Activated CD4-positive, alpha-beta T cell treated with anti-CD3 and anti-CD28 coated beads for 36 hours (primary cell): ENCODE data around the gene GRAMD4. TPM values are rescaled to one million over a fixed set of nuclear protein-coding genes. Genes with fewer than 3 reads are reported as not detected.

Experiments
- ATAC-seq: fragments of 200-7000 bp; cut with Tn5 transposase; one replicate; pipeline ENCODE4 v1.10.0; 2021; ENCODE audit warnings: mild to moderate bottlenecking, moderate library complexity
- CTCF ChIA-PET: fragments of 350-600 bp; sonication (Branson Sonifier 250); formaldehyde crosslinking; loops from one replicate; lab custom pipeline; 2021; ENCODE audit warnings: antibody characterized with exemption; lab: Charles Lee
- POLR2A ChIA-PET: fragments of 350-600 bp; sonication (Branson Sonifier 250); formaldehyde crosslinking; loops from one replicate; lab custom pipeline; 2021; ENCODE audit warnings: antibody characterized with exemption, inconsistent platforms; lab: Charles Lee
- DNase-seq: peaks from one replicate; pipeline ENCODE4 v3.0.0-alpha.2; 2020
- H3K27ac Mint-ChIP-seq: one replicate; pipeline ENCODE4 v1.8.0; 2021; ENCODE audit warnings: mixed read lengths
- H3K27me3 Mint-ChIP-seq: one replicate; pipeline ENCODE4 v1.8.0; 2021; ENCODE audit warnings: mixed read lengths
- H3K36me3 Mint-ChIP-seq: one replicate; pipeline ENCODE4 v1.8.0; 2021; ENCODE audit warnings: low read depth, mixed read lengths
- H3K4me1 Mint-ChIP-seq: one replicate; pipeline ENCODE4 v1.8.0; 2021; ENCODE audit warnings: mixed read lengths
- H3K4me3 Mint-ChIP-seq: one replicate; pipeline ENCODE4 v1.8.0; 2021; ENCODE audit warnings: mild to moderate bottlenecking, moderate library complexity, mixed read lengths
- H3K9me3 Mint-ChIP-seq: one replicate; pipeline ENCODE4 v1.8.0; 2021; ENCODE audit warnings: low read depth, mixed read lengths
- intact Hi-C, 2 experiments: fragments of 100-400 bp; cut with DNase I in 1 of 2; cut with micrococcal nuclease in 1 of 2; formaldehyde crosslinking; loops; one replicate each; pipeline versions ENCODE4 v1.14.2 to v1.15.1; 2022 to 2024; cut with DNase I, micrococcal nuclease
- total RNA-seq, 2 experiments: library from RNA; stranded (reverse); gene quantifications; one replicate each; pipeline ENCODE4 v1.2.3, GENCODE V29; 2021

The GRAMD4 gene
- total RNA-seq, 2 experiments from 2014 or later, result 25.7 to 40.7 TPM

DNA sequence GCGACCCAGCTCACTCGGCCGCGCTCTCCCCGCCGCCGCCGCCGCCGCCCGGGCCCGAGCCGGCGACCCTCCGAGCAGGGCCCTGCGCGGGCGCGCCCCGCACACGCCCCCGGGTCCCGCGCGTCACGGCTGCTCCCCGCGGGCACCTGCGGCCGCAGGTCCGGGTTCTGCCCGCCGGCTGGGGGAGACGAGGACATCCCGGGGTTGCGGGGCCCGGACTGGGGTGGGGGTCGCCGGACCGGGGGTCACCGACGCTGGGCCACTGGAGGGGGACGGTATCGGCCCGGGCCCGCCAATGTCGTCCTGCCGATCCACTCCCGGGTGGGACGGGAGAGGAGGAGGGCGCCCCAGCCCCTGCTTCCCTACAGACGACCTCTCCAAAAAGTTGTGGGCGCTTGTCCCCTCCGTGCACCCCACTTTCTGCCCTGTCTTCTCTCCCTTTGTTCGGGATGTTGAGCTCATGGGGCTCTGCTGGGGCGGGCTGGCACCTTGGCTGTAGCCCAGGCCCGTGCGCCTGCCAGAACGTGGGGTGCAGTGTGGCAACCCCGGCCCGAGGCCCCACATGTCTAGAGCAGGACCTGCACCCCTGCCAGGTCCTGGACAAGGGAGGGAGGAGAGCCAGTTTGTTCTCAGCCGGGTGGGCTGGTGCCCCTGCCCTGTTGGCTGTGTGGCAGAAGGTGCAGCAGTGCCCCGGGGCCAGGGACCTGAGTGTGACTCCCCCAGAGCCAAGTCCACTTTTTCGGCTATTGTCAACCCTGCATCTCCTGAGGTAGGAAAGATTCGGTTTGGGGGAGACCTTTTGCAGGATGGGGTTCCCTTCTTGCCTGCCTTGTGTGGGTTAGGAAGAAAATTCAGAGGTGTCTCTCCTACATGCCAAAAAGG lies 42.6 kb upstream of the GRAMD4 start:
- no peaks in the 10 kb centered on the region for H3K27me3 Mint-ChIP-seq
- peak overlapping the region; percentile 83 for H3K27ac Mint-ChIP-seq
- intact Hi-C loops, result loop anchor here (1.0 to 5.0 kb wide), 7 partner anchors 15 to 540 kb away; partner anchors contain the start of gene CERK (in 1 of the 2)
- ATAC-seq (peak; percentile 17), DNase-seq (peak; percentile 42)
- no peaks in the 10 kb centered on the region for H3K9me3 Mint-ChIP-seq
- POLR2A ChIA-PET, result no interaction called here
- H3K4me3 Mint-ChIP-seq, result peak overlapping the region; percentile 90
- H3K36me3 Mint-ChIP-seq, result no peaks in the 10 kb centered on the region
- peaks cover 38% of the 10 kb centered on the region for H3K4me1 Mint-ChIP-seq
- CTCF ChIA-PET, result interaction anchor here (0.7 kb wide), 1 partner anchor 14 kb away, joined by 3 read pairs; no protein-coding TSS in a partner anchor

DNA sequence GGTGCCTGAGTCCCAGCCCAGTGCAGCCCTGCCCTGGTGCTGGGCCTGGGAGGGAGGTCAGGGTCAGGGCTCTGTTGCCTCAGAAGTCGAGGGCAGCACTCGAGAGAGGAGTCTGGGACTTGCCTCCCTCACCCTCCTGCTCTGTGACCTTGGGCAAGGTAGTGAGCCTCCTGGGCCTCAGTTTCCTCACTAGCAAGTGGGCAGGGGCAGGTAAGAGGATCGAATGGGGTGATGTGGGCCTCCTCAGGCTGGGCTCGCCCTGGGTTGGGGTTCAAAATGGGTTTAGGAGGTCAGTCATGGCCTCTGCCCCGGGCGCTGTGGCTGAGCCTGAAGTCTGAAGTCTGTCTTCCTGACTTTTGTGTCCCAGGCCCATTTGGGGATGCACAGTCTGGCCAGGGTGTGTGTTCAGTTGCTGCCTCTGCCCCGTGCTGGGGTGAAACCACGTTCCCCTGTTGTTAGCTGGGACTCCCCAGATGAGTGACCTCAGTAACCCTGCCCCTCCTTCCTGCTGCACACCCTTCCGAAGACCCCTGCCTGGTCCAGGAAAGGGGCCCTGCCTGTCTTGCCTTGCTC lies 41.8 kb upstream of the GRAMD4 start:
- no peak for ATAC-seq
- no peaks in the 10 kb centered on the region for H3K27me3 Mint-ChIP-seq
- no peak for DNase-seq
- no peaks in the 10 kb centered on the region for H3K36me3 Mint-ChIP-seq
- POLR2A ChIA-PET, result no interaction called here
- peak overlapping the region; percentile 90 for H3K4me3 Mint-ChIP-seq
- H3K27ac Mint-ChIP-seq, result no peak overlapping the region
- intact Hi-C loops, result loop anchor here (5.0 kb wide), 2 partner anchors 34 to 541 kb away; no protein-coding TSS in a partner anchor
- H3K9me3 Mint-ChIP-seq, result no peaks in the 10 kb centered on the region
- H3K4me1 Mint-ChIP-seq, result peaks cover 38% of the 10 kb centered on the region
- CTCF ChIA-PET, result interaction anchor here (0.7 kb wide), 2 partner anchors 14 to 15 kb away, joined by 3 read pairs; no protein-coding TSS in a partner anchor

DNA sequence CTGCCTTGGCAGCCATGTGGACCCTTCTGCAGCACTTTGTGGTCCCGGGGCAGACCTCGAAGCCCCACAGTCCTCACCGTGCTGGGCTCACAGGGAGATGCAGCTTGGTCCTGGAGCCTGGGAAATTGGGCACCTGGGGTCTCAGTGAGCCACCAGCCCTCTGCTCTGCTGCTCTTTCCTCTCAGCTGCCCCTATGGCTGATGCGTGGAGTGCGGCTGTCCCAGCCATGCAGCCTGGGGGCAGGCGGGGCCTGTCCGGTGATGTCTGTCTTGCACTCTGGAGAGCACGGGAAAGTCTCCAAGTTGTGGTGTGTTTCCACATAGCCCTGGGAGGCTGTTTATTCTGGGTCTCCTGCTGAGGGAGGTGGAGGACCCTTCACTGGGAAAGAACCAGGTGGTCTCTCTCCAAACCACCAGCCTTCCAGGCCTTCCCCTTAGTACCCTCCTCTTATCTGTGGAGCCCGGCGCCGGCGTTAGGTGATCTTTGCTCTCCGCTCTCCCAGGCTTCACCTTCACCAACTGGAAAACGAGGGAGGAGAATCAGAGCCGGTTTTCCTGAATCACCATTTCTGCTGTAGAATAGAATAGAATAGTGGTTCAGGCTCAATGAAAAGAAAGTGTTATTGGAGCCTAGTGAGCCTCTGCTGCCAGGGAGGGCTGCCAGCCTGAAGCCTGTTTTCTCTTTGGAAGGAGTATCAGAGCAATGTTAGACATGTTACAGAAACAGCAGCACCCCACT lies 41.2 kb upstream of the GRAMD4 start:
- DNase-seq, result no peak
- no peaks in the 10 kb centered on the region for H3K27me3 Mint-ChIP-seq
- no peaks in the 10 kb centered on the region for H3K9me3 Mint-ChIP-seq
- H3K36me3 Mint-ChIP-seq, result no peaks in the 10 kb centered on the region
- intact Hi-C loops, result loop anchor here (5.0 kb wide), 2 partner anchors 33 to 542 kb away; no protein-coding TSS in a partner anchor
- H3K4me1 Mint-ChIP-seq, result peaks cover 38% of the 10 kb centered on the region
- ChIA-PET POLR2A (no interaction called here), CTCF (interaction anchor here (0.7 kb wide), 1 partner anchor 13 kb away, joined by 3 read pairs; no protein-coding TSS in a partner anchor)
- ATAC-seq, result no peak
- peak overlapping the region; percentile 90 for H3K4me3 Mint-ChIP-seq
- H3K27ac Mint-ChIP-seq, result no peak overlapping the region

DNA sequence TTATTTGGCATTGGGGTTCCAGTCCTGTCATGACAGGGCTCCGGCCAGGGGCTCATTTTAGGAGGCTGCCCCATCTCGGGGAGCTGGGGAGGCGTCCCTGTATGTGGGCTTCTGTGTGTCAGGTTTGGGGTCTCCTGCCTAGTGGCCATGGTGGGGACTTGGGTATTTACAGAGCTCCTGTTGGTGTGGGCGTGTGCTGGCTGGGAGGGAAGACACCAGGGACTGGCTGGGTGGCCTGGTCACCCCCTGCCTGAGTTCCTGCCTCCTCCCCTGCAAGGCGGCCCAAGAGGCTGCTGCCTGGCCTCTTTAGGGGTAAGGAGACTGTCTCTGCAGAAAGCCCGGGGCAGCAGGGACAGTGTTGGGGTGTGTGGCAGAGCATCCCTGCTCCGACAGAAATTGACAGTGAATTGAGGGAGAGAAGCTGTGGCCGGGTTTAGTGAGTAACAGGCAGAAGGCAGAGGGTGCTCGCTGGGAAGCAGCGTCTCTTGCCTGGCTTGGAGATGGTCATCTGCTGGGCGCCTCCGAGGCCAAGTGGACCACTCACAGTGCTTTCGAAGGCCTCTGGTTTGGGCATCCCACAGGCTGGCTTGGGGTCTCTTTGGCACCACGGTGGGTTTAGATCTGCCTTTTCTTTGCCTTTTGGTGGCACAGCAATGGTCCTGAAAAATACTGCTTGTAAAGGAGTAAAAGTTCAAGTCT lies 40.3 kb upstream of the GRAMD4 start:
- H3K4me1 Mint-ChIP-seq, result peaks cover 38% of the 10 kb centered on the region
- CTCF ChIA-PET, result no interaction called here
- H3K9me3 Mint-ChIP-seq, result no peaks in the 10 kb centered on the region
- POLR2A ChIA-PET, result no interaction called here
- no peaks in the 10 kb centered on the region for H3K27me3 Mint-ChIP-seq
- DNase-seq (no peak), ATAC-seq (no peak)
- H3K36me3 Mint-ChIP-seq, result no peaks in the 10 kb centered on the region
- H3K4me3 Mint-ChIP-seq, result no peak overlapping the region
- intact Hi-C loops, result loop anchor here (5.0 kb wide), 2 partner anchors 32 to 543 kb away; no protein-coding TSS in a partner anchor
- no peak overlapping the region for H3K27ac Mint-ChIP-seq

DNA sequence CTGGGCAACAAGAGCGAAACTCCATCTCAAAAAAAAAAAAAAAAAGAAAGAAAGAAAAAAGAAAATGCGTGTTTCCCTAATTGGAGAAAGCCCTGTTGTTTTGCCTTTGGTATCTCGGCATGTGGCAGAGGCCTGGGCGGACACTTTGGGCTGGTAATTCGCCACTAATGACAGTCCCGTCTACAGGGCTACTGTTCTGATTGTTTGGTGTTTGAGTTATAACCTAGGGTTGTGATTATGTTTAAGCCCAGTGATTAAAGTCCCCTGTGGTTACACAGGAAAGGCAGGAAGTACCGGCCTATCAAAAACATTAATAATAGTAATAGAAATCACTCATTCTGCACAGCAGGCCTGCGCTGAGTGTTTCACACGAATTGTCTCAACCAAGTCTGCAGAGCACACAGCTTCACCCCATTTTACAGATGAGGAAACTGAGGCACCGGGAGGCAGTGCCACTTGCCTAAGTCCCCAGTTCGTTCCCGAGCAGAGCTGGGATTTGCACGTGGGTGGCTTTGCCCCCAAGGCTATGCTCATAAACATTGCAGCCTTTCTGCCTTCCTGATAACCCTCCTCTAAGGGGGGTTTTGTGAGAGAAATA lies 39.1 kb upstream of the GRAMD4 start:
- DNase-seq (no peak), ATAC-seq (no peak)
- intact Hi-C loops, result no loop called here
- no peaks in the 10 kb centered on the region for H3K9me3 Mint-ChIP-seq
- peaks cover 32% of the 10 kb centered on the region for H3K4me1 Mint-ChIP-seq
- H3K36me3 Mint-ChIP-seq, result no peaks in the 10 kb centered on the region
- no peak overlapping the region for H3K27ac Mint-ChIP-seq
- H3K4me3 Mint-ChIP-seq, result no peak overlapping the region
- ChIA-PET CTCF (no interaction called here), POLR2A (no interaction called here)
- H3K27me3 Mint-ChIP-seq, result no peaks in the 10 kb centered on the region

DNA sequence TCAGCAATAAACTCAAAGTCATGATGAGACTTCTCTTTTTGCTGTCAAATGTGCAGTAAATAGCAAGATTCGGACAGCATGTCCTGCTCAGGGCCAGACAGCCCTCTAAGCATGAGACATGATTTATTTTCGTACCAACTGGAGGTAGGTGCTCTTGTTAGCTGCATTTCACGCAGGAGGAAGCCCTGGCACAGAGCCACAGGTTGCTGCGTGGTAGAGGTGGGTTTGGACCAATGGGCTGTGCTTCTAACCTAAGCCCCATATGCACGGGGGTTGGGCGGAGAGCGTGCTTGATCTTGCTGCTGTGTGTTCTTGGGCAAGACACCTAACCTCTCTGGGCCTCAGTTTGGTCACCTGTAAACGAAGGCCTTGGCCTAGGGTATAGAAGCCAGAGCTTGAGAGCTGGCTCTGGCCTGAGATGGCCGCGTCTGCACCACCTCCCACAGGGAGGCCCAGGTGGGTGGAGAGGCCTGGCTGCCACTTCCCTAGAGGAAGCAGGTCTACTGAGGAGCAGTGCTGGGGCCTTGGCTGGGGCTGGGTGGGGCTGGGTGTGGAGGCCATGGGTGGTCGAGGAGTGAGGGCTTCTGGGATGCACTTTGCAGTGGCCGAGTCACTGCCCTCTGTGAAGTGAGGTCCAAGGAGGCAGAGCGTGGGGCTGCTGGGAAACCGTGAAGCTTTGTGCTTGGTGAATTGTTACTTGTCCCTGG lies 38.5 kb upstream of the GRAMD4 start:
- intact Hi-C loops, result no loop called here
- POLR2A ChIA-PET, result no interaction called here
- DNase-seq (no peak), ATAC-seq (no peak)
- Mint-ChIP-seq H3K9me3 (no peaks in the 10 kb centered on the region), H3K4me3 (no peak overlapping the region), H3K27me3 (no peaks in the 10 kb centered on the region), H3K27ac (no peak overlapping the region), H3K36me3 (no peaks in the 10 kb centered on the region), H3K4me1 (peaks cover 31% of the 10 kb centered on the region)
- CTCF ChIA-PET, result interaction anchor here (0.9 kb wide), 1 partner anchor 18 kb away, joined by 3 read pairs; no protein-coding TSS in a partner anchor

DNA sequence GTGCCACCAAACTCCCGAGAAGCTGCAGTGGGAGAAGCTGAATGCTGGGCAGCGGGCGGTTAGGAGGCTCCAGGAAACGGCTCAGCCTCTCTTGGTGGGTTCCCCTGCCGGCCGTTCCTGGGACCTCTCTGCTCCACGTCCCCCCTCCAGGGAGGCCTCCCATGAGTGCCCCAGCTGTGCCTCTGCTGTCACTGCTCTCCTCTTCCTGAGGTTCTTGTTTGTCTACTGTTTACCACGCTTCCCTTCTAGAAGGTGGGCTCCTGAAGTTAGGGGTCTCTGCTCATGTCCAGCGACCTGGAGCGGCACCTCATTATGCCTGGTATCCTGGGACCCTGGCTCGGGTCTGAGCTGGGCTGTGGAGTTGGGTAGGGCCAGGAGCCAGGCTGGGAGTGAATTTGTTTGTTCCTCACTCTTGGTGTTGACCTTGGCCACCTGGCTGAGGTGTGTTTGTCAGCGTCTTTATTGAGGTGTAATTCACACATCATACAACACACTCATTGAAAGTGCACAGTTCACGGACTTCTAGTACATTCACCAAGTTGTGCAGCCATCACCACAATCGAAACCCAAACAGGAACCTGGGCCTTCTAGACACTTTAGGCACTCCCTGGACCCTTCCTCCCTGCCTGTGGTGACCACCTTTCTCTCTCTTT lies 37.8 kb upstream of the GRAMD4 start:
- Mint-ChIP-seq H3K27ac (no peak overlapping the region), H3K36me3 (no peaks in the 10 kb centered on the region), H3K9me3 (no peaks in the 10 kb centered on the region), H3K4me3 (no peak overlapping the region), H3K4me1 (peaks cover 38% of the 10 kb centered on the region), H3K27me3 (no peaks in the 10 kb centered on the region)
- ATAC-seq, result no peak
- ChIA-PET POLR2A (no interaction called here), CTCF (interaction anchor here (0.9 kb wide), 1 partner anchor 19 kb away, joined by 3 read pairs; no protein-coding TSS in a partner anchor)
- DNase-seq, result no peak
- intact Hi-C loops, result no loop called here

DNA sequence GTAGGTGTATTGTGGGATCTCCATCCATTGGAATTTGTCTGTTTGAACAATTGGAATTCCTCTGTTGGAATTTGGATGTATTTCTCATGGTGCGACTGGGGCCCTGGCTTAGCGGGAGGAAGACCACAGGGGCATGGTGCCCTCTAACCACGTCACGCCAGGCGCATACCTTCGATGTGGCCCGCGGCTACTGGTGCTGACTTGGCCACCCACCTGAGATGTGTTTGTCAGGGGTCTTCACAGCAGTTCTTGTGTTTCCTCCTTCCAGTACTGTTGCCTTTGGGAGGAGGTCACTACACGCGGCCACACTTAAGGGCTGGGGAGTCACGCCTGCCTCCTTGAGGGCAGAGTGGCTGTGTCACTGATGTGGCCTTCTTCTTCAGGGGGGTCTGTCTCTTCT lies 36.6 kb upstream of the GRAMD4 start:
- no peaks in the 10 kb centered on the region for H3K36me3 Mint-ChIP-seq
- no peak for DNase-seq
- no peaks in the 10 kb centered on the region for H3K27me3 Mint-ChIP-seq
- intact Hi-C loops, result no loop called here
- H3K9me3 Mint-ChIP-seq, result no peaks in the 10 kb centered on the region
- no peak overlapping the region for H3K27ac Mint-ChIP-seq
- POLR2A ChIA-PET, result no interaction called here
- CTCF ChIA-PET, result no interaction called here
- no peak for ATAC-seq
- H3K4me3 Mint-ChIP-seq, result no peak overlapping the region
- H3K4me1 Mint-ChIP-seq, result peaks cover 37% of the 10 kb centered on the region

DNA sequence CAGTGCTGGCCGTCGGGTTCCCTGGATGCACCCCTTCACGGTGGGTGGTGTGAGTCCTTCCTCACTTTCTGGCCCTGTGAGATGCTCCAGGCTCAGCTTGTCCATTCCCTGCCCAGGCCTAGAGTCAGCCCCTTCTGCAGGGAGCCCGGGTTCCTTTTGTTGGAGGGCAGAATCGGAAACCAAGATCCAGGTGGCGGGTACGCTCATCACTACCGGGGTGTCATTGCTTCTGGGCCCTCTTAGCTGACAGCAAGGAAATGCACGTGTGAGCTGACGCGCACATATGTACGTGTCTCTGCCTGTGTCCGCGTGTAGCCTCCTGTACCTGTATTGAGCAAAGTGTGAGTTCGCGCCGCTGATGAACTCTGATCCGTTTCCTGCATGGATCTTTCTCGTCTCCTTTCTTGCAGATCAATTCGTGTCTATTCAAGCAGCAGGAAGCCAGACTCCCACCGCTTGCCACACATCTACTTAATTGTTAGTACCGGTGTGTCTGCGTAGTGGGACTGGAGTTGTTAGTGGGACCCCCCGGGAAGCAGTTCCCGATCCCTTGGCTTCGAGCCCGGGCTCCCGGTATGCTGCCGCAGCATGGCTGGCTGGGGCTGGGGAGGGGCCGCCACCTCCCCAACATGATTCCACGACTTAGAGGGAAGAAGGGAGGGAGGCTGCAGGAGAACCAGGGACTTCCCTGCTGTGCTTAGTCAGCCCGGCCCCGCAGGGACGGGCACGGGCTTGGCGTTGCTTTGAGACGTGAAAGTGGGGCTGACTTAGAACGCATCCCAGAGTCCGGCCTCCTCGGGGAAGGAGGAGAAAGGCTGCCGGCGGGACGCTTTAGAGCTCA lies 35.9 kb upstream of the GRAMD4 start:
- peaks cover 30% of the 10 kb centered on the region for H3K4me1 Mint-ChIP-seq
- DNase-seq (no peak), ATAC-seq (no peak)
- ChIA-PET POLR2A (no interaction called here), CTCF (no interaction called here)
- no peak overlapping the region for H3K4me3 Mint-ChIP-seq
- no peak overlapping the region for H3K27ac Mint-ChIP-seq
- H3K9me3 Mint-ChIP-seq, result no peaks in the 10 kb centered on the region
- no peaks in the 10 kb centered on the region for H3K27me3 Mint-ChIP-seq
- H3K36me3 Mint-ChIP-seq, result no peaks in the 10 kb centered on the region
- intact Hi-C loops, result no loop called here
